ENCODE results near the gene ELOVL2.

Gene ELOVL2

GRCh38 chr6:10976571-10976970, 67.5 kb downstream of the ELOVL2 start:
- DNase-seq, result no peak

- no peak for DNase-seq
These were observed 71.9 kb downstream of the ELOVL2 start for GRCh38 chr6:10972196-10972595.

- DNase-seq, result no peak
These were observed 73.4 kb downstream of the ELOVL2 start for GRCh38 chr6:10970731-10971130.

GRCh38 chr6:10968776-10969175, 75.3 kb downstream of the ELOVL2 start:
- DNase-seq, result no peak

GRCh38 chr6:10964684-10965083, 79.4 kb downstream of the ELOVL2 start:
- no peak for DNase-seq

- no peak for DNase-seq
These were observed 81.0 kb downstream of the ELOVL2 start for GRCh38 chr6:10963113-10963512.

GRCh38 chr6:10962673-10963072, 81.4 kb downstream of the ELOVL2 start:
- no peak for DNase-seq

- no peak for DNase-seq
These were observed 82.3 kb downstream of the ELOVL2 start for GRCh38 chr6:10961837-10962236.

- DNase-seq, result no peak
These were observed 83.9 kb downstream of the ELOVL2 start for GRCh38 chr6:10960171-10960570.

GRCh38 chr6:10957414-10957886, 86.7 kb downstream of the ELOVL2 start:
- DNase-seq, result no peak

GRCh38 chr6:10956776-10957175, 87.3 kb downstream of the ELOVL2 start:
- no peak for DNase-seq

GRCh38 chr6:10954590-10955010, 89.5 kb downstream of the ELOVL2 start:
- DNase-seq, result peak; percentile 22

- no peak for DNase-seq
These were observed 92.3 kb downstream of the ELOVL2 start for GRCh38 chr6:10951675-10952282.

GRCh38 chr6:10949579-10950490, 94.3 kb downstream of the ELOVL2 start:
- no peak for DNase-seq

GRCh38 chr6:10947966-10948365, 96.1 kb downstream of the ELOVL2 start:
- no peak for DNase-seq

GRCh38 chr6:10945845-10946244, 98.3 kb downstream of the ELOVL2 start:
- DNase-seq, result no peak

- no peak for DNase-seq
These were observed 104.3 kb downstream of the ELOVL2 start for GRCh38 chr6:10939840-10940239.

- no peak for DNase-seq
These were observed 111.0 kb downstream of the ELOVL2 start for GRCh38 chr6:10933126-10933525.
